Keratinocyte (primary cell): ENCODE data around the gene NCOA6.
A peak's percentile ranks its signal among the peaks of the same experiment; 100 is the strongest.

Experiments used
- EZH2 ChIP-seq: IDR thresholded peaks from one replicate; pipeline ENCODE4 v1.6.1; 2012; ENCODE audit warnings: inconsistent platforms, mild to moderate bottlenecking, low read length, moderate library complexity
- TF ChIP-seq, protein P1 (sequence below), 3 experiments: IDR thresholded peaks in 1 of 3; conservative IDR thresholded peaks in 1 of 3; optimal IDR thresholded peaks in 1 of 3; 2 replicates in 2 of 3; 3 replicates in 1 of 3; pipeline versions ENCODE3 to v1.5.1; 2011; ENCODE audit warnings: low read length in 3 of 3, mild to moderate bottlenecking in 3 of 3, moderate library complexity in 2 of 3, control low read depth in 1 of 3, inconsistent platforms in 1 of 3; ENCODE audit not compliant: insufficient read depth in 2 of 3; ENCODE audit errors: extremely low read depth in 1 of 3

DNA sequence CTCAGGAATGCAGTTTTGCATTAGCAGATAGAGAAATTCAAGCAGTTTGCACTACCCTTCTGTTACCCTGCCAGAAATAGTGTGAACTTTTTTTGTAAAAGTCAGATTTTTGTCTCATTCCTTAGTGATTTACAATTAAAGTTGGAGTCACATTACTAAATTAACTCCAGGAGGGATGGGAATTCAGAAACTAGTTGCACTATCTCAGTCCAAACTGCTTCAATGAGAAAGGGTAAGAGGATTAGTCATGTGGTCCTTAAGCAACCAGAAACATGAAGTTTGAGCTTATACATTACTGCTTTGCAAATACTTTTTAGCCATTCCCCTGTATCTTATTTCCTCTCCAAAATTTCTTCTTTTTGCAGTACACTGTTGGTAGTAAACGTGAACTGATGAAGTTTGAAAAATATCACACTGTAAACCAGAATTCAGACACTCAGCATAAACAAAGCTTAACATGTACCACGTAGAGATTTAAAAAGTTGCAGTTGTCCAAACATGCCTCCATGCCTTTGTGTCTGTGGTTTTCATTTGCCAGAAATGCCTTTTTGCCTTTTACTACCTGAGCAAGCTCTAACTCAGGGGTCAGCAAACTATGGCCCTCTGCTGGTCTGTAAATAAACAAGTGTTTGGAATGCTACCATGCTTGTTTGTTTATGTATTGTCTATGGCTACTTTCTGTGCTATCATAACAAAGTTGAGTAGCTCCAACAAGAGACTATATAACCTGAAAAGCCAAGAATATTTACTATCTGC lies 71.6 kb downstream of the NCOA6 start:
- TF ChIP-seq, protein P1, sequence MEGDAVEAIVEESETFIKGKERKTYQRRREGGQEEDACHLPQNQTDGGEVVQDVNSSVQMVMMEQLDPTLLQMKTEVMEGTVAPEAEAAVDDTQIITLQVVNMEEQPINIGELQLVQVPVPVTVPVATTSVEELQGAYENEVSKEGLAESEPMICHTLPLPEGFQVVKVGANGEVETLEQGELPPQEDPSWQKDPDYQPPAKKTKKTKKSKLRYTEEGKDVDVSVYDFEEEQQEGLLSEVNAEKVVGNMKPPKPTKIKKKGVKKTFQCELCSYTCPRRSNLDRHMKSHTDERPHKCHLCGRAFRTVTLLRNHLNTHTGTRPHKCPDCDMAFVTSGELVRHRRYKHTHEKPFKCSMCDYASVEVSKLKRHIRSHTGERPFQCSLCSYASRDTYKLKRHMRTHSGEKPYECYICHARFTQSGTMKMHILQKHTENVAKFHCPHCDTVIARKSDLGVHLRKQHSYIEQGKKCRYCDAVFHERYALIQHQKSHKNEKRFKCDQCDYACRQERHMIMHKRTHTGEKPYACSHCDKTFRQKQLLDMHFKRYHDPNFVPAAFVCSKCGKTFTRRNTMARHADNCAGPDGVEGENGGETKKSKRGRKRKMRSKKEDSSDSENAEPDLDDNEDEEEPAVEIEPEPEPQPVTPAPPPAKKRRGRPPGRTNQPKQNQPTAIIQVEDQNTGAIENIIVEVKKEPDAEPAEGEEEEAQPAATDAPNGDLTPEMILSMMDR (optimal IDR thresholded peaks at IDR 0.05 in 1 of 3, IDR thresholded peaks at IDR 0.05 in 1 of 3, conservative IDR thresholded peaks at IDR 0.05 in 1 of 3; ENCODE audit: extremely low read depth in 1 of 3, insufficient read depth in 2 of 3, low read length in 3 of 3), result peak in 1 of 3 experiments; percentile 10
- TF ChIP-seq EZH2, result no peak
